Neuronal stem cell (in vitro differentiated cells): ENCODE data around the gene KIAA1671.

Source experiments
- DNase-seq: peaks from one replicate; pipeline ENCODE4 v3.0.0-alpha.2; 2013; ENCODE audit warnings: low spot score
- H2AFZ ChIP-seq: one replicate; pipeline ENCODE4 v1.6.1; 2013; ENCODE audit warnings: mild to moderate bottlenecking, low read length, inconsistent platforms
- H2AK5ac ChIP-seq: 2 replicates; pipeline ENCODE4 v1.6.1; 2013; ENCODE audit warnings: low read depth, mild to moderate bottlenecking, inconsistent platforms, low read length, moderate library complexity, mixed read lengths
- H2BK120ac ChIP-seq: 2 replicates; pipeline ENCODE4 v1.6.1; 2013; ENCODE audit warnings: low read depth, mild to moderate bottlenecking, inconsistent platforms, low read length, moderate library complexity, mixed read lengths
- H2BK12ac ChIP-seq: one replicate; pipeline ENCODE4 v1.6.1; 2013; ENCODE audit warnings: low read length, inconsistent platforms
- H2BK15ac ChIP-seq: 2 replicates; pipeline ENCODE4 v1.6.1; 2013; ENCODE audit warnings: mild to moderate bottlenecking, low read length, inconsistent platforms, mixed read lengths
- H2BK5ac ChIP-seq: one replicate; pipeline ENCODE4 v1.6.1; 2013; ENCODE audit warnings: inconsistent platforms, mild to moderate bottlenecking, low read length, moderate library complexity
- H3K14ac ChIP-seq: one replicate; pipeline ENCODE4 v1.6.1; 2013; ENCODE audit warnings: low read length, inconsistent platforms
- H3K18ac ChIP-seq: 2 replicates; pipeline ENCODE4 v1.6.1; 2013; ENCODE audit warnings: low read length, inconsistent platforms
- H3K23ac ChIP-seq: 2 replicates; pipeline ENCODE4 v1.6.1; 2013; ENCODE audit warnings: low read depth, mild to moderate bottlenecking, mixed read lengths, low read length, inconsistent platforms; ENCODE audit not compliant: poor library complexity
- H3K27ac ChIP-seq: replicated peaks from 3 replicates; pipeline ENCODE4 v1.5.1; 2013; ENCODE audit warnings: low read length, inconsistent platforms
- H3K27me3 ChIP-seq, 3 experiments: 2 replicates each; pipeline ENCODE4 v1.6.1; 2013; ENCODE audit warnings: low read length in 3 of 3, mild to moderate bottlenecking in 2 of 3, inconsistent platforms in 1 of 3, low read depth in 1 of 3, mixed read lengths in 1 of 3, moderate library complexity in 1 of 3; ENCODE audit not compliant: control insufficient read depth in 3 of 3, insufficient read depth in 3 of 3
- H3K36me3 ChIP-seq, 2 donors: replicated peaks in 1 of 2; 2 replicates each; pipeline ENCODE4 v1.6.1; 2013; ENCODE audit warnings: low read length in 2 of 2; ENCODE audit not compliant: control insufficient read depth in 2 of 2, insufficient read depth in 2 of 2
- H3K4ac ChIP-seq: 2 replicates; pipeline ENCODE4 v1.6.1; 2013; ENCODE audit warnings: inconsistent platforms, mild to moderate bottlenecking, low read length, moderate library complexity
- H3K4me1 ChIP-seq, 2 donors: 1 replicate in 1 of 2; 2 replicates in 1 of 2; pipeline ENCODE4 v1.6.1; 2013; ENCODE audit warnings: low read length in 2 of 2, low read depth in 1 of 2; ENCODE audit not compliant: control insufficient read depth in 2 of 2, insufficient read depth in 1 of 2
- H3K4me2 ChIP-seq: one replicate; pipeline ENCODE4 v1.6.1; 2013; ENCODE audit warnings: mild to moderate bottlenecking, low read length, inconsistent platforms; ENCODE audit not compliant: insufficient read depth, poor library complexity, severe bottlenecking
- H3K4me3 ChIP-seq, 2 donors: 2 replicates each; pipeline ENCODE4 v1.5.1; 2013; ENCODE audit warnings: low read length in 2 of 2, mild to moderate bottlenecking in 2 of 2, inconsistent platforms in 1 of 2, moderate library complexity in 1 of 2
- H3K79me1 ChIP-seq: one replicate; pipeline ENCODE4 v1.6.1; 2013; ENCODE audit warnings: low read depth, mild to moderate bottlenecking, inconsistent platforms, low read length, moderate library complexity
- H3K9ac ChIP-seq: one replicate; pipeline ENCODE4 v1.6.1; 2013; ENCODE audit warnings: mild to moderate bottlenecking, low read depth, low read length, inconsistent platforms; ENCODE audit not compliant: poor library complexity
- H3K9me3 ChIP-seq, 2 donors: replicated peaks in 1 of 2; 2 replicates each; pipeline versions ENCODE3 to v1.6.1; 2013; ENCODE audit warnings: low read length in 2 of 2, mild to moderate bottlenecking in 2 of 2, inconsistent platforms in 1 of 2, low read depth in 1 of 2, mixed read lengths in 1 of 2, moderate library complexity in 1 of 2; ENCODE audit not compliant: control insufficient read depth in 2 of 2, insufficient read depth in 1 of 2
- H4K8ac ChIP-seq: one replicate; pipeline ENCODE4 v1.6.1; 2013; ENCODE audit warnings: low read depth, mild to moderate bottlenecking, inconsistent platforms, low read length, moderate library complexity
- H4K91ac ChIP-seq: one replicate; pipeline ENCODE4 v1.6.1; 2013; ENCODE audit warnings: low read length, low read depth, mild to moderate bottlenecking, inconsistent platforms; ENCODE audit not compliant: poor library complexity
- WGBS, 2 donors: extraction: QIAGEN DNeasy Blood & Tissue Kit; methylation state at CpG; one replicate each; pipeline ENCODE4 v1.1.7; 2013; ENCODE audit warnings: missing lambda C conversion rate in 2 of 2, mixed read lengths in 1 of 2; ENCODE audit not compliant: insufficient read length in 2 of 2, insufficient replicate concordance in 1 of 2; ENCODE audit errors: extremely low coverage in 2 of 2; 5-methylcytosine and 5-hydroxymethylcytosine counted together

KIAA1671 gene

GRCh38 chr22:24942301-24942700, 10.2 kb upstream of the KIAA1671 start:
- no peak overlapping the region for H4K91ac ChIP-seq
- H2BK5ac ChIP-seq: no peak overlapping the region
- no peak overlapping the region for H3K23ac ChIP-seq
- H3K79me1 ChIP-seq: no peaks in the 10 kb centered on the region
- H2BK12ac ChIP-seq: no peak overlapping the region
- H2BK15ac ChIP-seq: no peak overlapping the region
- H3K9me3 ChIP-seq: no peaks in the 10 kb centered on the region
- no peaks in the 10 kb centered on the region for H3K36me3 ChIP-seq
- no peak overlapping the region for H3K18ac ChIP-seq
- H3K14ac ChIP-seq: no peak overlapping the region
- peaks cover 0 to 3% (median 0%) of the 10 kb centered on the region in 3 experiments for H3K27me3 ChIP-seq
- H3K9ac ChIP-seq: no peak overlapping the region
- H3K4ac ChIP-seq: no peak overlapping the region
- no peak overlapping the region for H3K27ac ChIP-seq
- no peak overlapping the region for H2AFZ ChIP-seq
- H3K4me2 ChIP-seq: no peak overlapping the region
- DNase-seq: no peak
- H3K4me1 ChIP-seq: peaks cover 3 to 7% of the 10 kb centered on the region in 2 donors
- H2BK120ac ChIP-seq: no peak overlapping the region
- WGBS, 2 donors: no CpG with 5 or more reads among the region's 3 CpGs
- H3K4me3 ChIP-seq: no peak overlapping the region
- no peak overlapping the region for H4K8ac ChIP-seq
- H2AK5ac ChIP-seq: no peak overlapping the region

- DNase-seq: no peak
These were observed 8.1 kb upstream of the KIAA1671 start for GRCh38 chr22:24944217-24944937.

GRCh38 chr22:24945430-24945829, 7.1 kb upstream of the KIAA1671 start:
- Histone ChIP-seq H3K4me3 (no peak overlapping the region), H2BK15ac (no peak overlapping the region), H3K4me2 (no peak overlapping the region), H4K8ac (no peak overlapping the region), H2BK12ac (no peak overlapping the region), H3K36me3 (no peaks in the 10 kb centered on the region), H3K9ac (no peak overlapping the region), H3K23ac (no peak overlapping the region), H4K91ac (no peak overlapping the region), H3K14ac (no peak overlapping the region), H3K27ac (no peak overlapping the region), H2AK5ac (no peak overlapping the region), H3K9me3 (no peaks in the 10 kb centered on the region), H2BK5ac (no peak overlapping the region), H3K79me1 (no peaks in the 10 kb centered on the region), H3K4me1 (peaks cover 3 to 9% of the 10 kb centered on the region in 2 donors), H3K4ac (no peak overlapping the region), H3K27me3 (no peaks in the 10 kb centered on the region), H2BK120ac (no peak overlapping the region), H3K18ac (no peak overlapping the region), H2AFZ (no peak overlapping the region)
- no CpG with 5 or more reads among the region's 4 CpGs for WGBS, 2 donors
- DNase-seq: no peak

More at GRCh38 chr22:24944217-24944937, 8.1 kb upstream of the KIAA1671 start:
- Histone ChIP-seq H2AFZ (no peak overlapping the region), H3K36me3 (no peaks in the 10 kb centered on the region), H3K4me2 (no peak overlapping the region), H3K4me3 (no peak overlapping the region), H3K27me3 (no peaks in the 10 kb centered on the region), H3K27ac (no peak overlapping the region), H3K9ac (no peak overlapping the region), H3K14ac (no peak overlapping the region), H2BK120ac (no peak overlapping the region), H4K91ac (no peak overlapping the region), H3K4ac (no peak overlapping the region), H2BK12ac (no peak overlapping the region), H3K4me1 (peaks cover 3 to 5% of the 10 kb centered on the region in 2 donors), H3K18ac (no peak overlapping the region), H2BK15ac (no peak overlapping the region), H3K23ac (no peak overlapping the region), H2BK5ac (no peak overlapping the region), H2AK5ac (no peak overlapping the region), H3K9me3 (no peaks in the 10 kb centered on the region), H3K79me1 (no peaks in the 10 kb centered on the region), H4K8ac (no peak overlapping the region)
- WGBS, 2 donors: no CpG with 5 or more reads among the region's 10 CpGs

- no CpG with 5 or more reads among the region's 7 CpGs for WGBS, 2 donors
These were observed 5.1 kb upstream of the KIAA1671 start for GRCh38 chr22:24947383-24947782.

More at GRCh38 chr22:24947383-24947782, 5.1 kb upstream of the KIAA1671 start:
- no peak overlapping the region for H2AK5ac ChIP-seq
- H3K36me3 ChIP-seq: no peaks in the 10 kb centered on the region
- peaks cover 3 to 11% of the 10 kb centered on the region in 2 donors for H3K4me1 ChIP-seq
- no peak overlapping the region for H2AFZ ChIP-seq
- H3K4me2 ChIP-seq: no peak overlapping the region
- H2BK15ac ChIP-seq: no peak overlapping the region
- no peak overlapping the region for H3K18ac ChIP-seq
- H2BK5ac ChIP-seq: no peak overlapping the region
- no peak for DNase-seq
- no peak overlapping the region for H3K9ac ChIP-seq
- H3K4ac ChIP-seq: no peak overlapping the region
- H3K79me1 ChIP-seq: no peaks in the 10 kb centered on the region
- no peak overlapping the region for H2BK12ac ChIP-seq
- H3K27me3 ChIP-seq: no peaks in the 10 kb centered on the region
- H3K23ac ChIP-seq: peak overlapping the region; percentile 8
- H4K8ac ChIP-seq: no peak overlapping the region
- H3K14ac ChIP-seq: no peak overlapping the region
- no peak overlapping the region for H4K91ac ChIP-seq
- H2BK120ac ChIP-seq: no peak overlapping the region
- no peaks in the 10 kb centered on the region for H3K9me3 ChIP-seq
- H3K4me3 ChIP-seq: no peak overlapping the region
- H3K27ac ChIP-seq: no peak overlapping the region
